Stimulated activated CD4-positive, alpha-beta T cell treated with anti-CD3 and anti-CD28 coated beads, TNF-alpha, amount 100 ng/mL, for 1 hour (primary cell): ENCODE measurements around the gene TNS3.

Experiments
- DNase-seq, 3 donors: peaks; one replicate each; pipeline ENCODE4 v3.0.0-alpha.2; 2020; ENCODE audit warnings: low read depth in 3 of 3, low spot score in 1 of 3

TNS3 gene

GRCh38 chr7:47391726-47392125, 190.2 kb downstream of the TNS3 start:
- DNase-seq = no peak

GRCh38 chr7:47390914-47391313, 191.0 kb downstream of the TNS3 start:
- DNase-seq = no peak

- DNase-seq = no peak
Observed at GRCh38 chr7:47389923-47390630, 191.8 kb downstream of the TNS3 start.

- DNase-seq = no peak
Observed at GRCh38 chr7:47389171-47389922, 192.6 kb downstream of the TNS3 start.

- no peak for DNase-seq
Observed at GRCh38 chr7:47387506-47387905, 194.4 kb downstream of the TNS3 start.

GRCh38 chr7:47386273-47386835, 195.6 kb downstream of the TNS3 start:
- DNase-seq = no peak

GRCh38 chr7:47385536-47386125, 196.3 kb downstream of the TNS3 start:
- no peak for DNase-seq

GRCh38 chr7:47384755-47385535, 197.0 kb downstream of the TNS3 start:
- no peak for DNase-seq

GRCh38 chr7:47383696-47384445, 198.0 kb downstream of the TNS3 start:
- no peak for DNase-seq

- DNase-seq = no peak
Observed at GRCh38 chr7:47383072-47383471, 198.8 kb downstream of the TNS3 start.

- DNase-seq = no peak
Observed at GRCh38 chr7:47382200-47382599, 199.7 kb downstream of the TNS3 start.

- DNase-seq = no peak
Observed at GRCh38 chr7:47381134-47381495, 200.8 kb downstream of the TNS3 start.

- no peak for DNase-seq
Observed at GRCh38 chr7:47380325-47381133, 201.4 kb downstream of the TNS3 start.

- no peak for DNase-seq
Observed at GRCh38 chr7:47379629-47380324, 202.1 kb downstream of the TNS3 start.

GRCh38 chr7:47378728-47379395, 203.0 kb downstream of the TNS3 start:
- DNase-seq = no peak

- DNase-seq = no peak
Observed at GRCh38 chr7:47377741-47378140, 204.2 kb downstream of the TNS3 start.

- DNase-seq = no peak
Observed at GRCh38 chr7:47376991-47377616, 204.8 kb downstream of the TNS3 start.
